HG03521 (cell line): Measurements from ENCODE around the gene CTDSPL.

ENCODE experiments used
- ATAC-seq: cut with Tn5 transposase; IDR thresholded peaks from one replicate; pipeline ENCODE4 v1.9.1; 2021; ENCODE audit warnings: mild to moderate bottlenecking, moderate library complexity; ENCODE audit not compliant: unreplicated experiment

Gene CTDSPL

DNA sequence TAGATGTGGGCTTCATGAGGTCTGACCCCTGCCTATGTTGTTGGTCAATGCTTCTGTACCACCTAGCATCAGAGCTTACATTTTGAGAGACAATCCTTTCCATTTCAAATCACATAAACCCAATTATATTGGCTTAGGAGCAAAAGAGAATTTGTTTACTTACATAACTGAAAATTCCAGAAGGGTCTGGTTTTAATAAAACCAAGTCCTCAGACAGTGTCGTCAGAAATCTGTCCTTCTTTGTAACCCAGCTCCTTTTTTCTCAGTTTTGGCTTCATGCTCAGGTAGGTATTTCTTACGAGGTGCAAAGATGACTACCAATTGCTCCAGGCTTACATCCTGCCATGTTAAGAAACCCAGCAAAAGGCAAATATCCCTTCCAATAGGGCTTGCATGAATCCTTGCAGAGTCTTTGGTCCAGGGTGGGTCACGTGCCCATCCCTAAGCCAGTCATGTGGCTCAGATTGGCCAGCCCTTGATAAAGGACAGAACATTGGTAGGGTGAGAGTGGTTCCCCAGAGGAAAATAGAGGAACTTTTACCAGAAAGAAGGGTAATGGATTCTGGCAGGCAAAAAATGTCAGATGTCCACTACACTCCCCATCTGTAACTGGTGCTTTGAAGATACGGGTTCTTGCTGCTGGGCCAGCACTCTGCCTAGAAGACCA is 78.7 kb downstream of the CTDSPL start:
- no peak for ATAC-seq

GRCh38 chr3:37941608-37942508 is 80.2 kb downstream of the CTDSPL start:
- ATAC-seq = no peak

DNA sequence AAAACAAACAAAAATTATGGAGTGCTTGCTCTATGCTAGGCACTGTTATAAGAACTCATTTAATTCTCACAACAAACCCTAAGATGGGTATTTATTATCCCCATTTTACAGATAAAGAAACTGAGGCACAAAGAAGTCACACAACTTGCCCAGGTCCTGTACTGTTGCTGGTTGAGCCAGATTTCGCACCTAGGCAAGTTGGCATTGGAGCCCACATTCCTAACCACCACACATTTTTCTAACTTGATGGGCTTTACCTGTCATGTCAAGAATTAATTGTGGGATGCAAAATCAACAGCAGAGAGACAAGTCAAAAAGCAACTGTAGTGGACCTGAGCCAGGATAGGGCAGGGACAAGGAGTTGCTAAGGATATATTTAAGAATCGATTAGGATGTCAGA is 81.0 kb downstream of the CTDSPL start:
- no peak for ATAC-seq

DNA sequence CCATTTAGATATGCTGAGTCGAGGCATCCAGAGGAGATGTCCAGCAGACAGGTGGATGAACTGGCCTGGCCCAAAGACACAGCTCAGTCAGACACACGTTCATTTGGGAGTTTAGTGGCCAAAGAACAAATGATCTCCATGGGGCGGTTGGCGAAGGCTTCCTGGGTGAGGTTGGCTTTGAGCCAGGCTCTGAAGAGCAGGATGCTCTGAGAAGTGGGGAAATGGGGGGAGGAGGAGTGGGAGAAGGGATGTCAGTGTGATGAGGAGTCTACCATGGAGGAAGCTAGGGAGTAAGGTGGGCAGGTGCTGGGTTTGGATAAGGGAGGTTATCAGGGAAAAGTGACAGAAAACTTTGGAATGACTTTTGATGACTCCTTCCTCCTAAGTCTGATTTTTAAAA is 81.4 kb downstream of the CTDSPL start:
- no peak for ATAC-seq

GRCh38 chr3:37943631-37944314 is 82.1 kb downstream of the CTDSPL start:
- ATAC-seq = no peak

GRCh38 chr3:37944391-37944842 is 82.7 kb downstream of the CTDSPL start:
- ATAC-seq = no peak

DNA sequence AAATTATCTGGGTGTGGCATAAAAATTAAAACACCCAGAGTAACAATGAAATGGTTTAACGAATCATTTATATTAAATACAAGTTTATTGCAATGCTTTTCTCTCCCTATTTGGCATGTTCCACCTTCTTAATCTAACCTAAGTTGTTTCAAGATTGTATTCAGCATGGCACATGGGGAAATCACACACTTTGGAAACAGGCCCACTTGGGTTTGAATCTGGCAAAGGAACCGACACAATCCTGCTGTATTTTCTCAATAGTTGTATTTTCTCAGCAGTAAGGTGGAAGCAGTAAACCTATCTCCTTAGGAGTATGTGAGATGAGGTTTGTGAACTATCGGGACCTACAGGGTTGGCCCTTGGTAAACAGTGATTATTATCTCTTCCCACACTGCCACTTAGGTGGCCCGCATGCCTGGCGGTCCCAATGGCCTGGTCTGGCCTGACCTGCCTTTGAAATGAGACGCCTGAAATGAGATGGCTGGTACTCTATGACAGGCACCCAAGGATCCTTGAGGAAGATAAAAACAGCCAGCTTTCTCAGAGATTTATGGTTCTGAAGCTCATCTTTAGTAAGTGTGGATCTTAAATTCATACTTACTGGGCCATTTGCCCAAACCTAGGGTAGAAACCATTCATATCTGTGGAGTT is 83.6 kb downstream of the CTDSPL start:
- no peak for ATAC-seq

DNA sequence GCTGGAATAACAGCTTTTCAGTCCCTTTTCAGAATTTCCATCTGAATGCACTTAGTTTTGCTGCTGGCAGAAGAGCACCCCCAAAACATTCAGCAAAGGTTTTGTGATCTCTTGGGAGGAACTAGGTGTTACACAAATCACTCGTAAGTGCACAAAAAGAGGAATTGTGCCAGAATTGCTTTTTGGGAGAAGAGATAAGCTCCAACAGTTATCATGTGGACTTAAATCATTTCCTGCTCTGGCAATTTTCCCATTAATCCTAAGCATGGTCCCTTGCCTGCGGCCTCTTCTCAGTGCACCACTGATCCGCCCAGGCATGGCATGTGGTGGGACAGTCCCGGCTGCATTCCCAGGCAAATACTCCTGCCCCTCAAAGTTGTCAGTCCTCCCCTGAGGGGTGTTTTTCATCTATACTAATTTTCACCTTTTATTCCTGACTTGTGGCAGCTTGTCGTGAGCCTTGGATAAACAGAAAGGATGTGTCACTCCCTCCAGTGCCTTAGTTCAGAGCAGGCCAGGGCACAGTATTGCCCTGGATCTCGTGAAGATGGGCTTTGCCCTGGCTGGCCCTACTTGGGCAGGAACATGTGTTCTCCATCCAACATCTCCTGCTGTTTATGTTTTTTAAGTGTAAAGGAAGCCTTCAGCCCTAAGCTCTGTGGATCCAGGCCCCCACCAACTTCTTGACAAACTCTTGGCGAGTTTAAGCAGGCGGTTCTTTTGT is 84.3 kb downstream of the CTDSPL start:
- ATAC-seq = no peak

- ATAC-seq = no peak
Measured at GRCh38 chr3:37946531-37946889, 84.8 kb downstream of the CTDSPL start.

- ATAC-seq = no peak
Measured at GRCh38 chr3:37949866-37950265, 88.2 kb downstream of the CTDSPL start.

- ATAC-seq = no peak
Measured at GRCh38 chr3:37952564-37952963, 90.9 kb downstream of the CTDSPL start.

GRCh38 chr3:37953226-37953625 is 91.5 kb downstream of the CTDSPL start:
- no peak for ATAC-seq

DNA sequence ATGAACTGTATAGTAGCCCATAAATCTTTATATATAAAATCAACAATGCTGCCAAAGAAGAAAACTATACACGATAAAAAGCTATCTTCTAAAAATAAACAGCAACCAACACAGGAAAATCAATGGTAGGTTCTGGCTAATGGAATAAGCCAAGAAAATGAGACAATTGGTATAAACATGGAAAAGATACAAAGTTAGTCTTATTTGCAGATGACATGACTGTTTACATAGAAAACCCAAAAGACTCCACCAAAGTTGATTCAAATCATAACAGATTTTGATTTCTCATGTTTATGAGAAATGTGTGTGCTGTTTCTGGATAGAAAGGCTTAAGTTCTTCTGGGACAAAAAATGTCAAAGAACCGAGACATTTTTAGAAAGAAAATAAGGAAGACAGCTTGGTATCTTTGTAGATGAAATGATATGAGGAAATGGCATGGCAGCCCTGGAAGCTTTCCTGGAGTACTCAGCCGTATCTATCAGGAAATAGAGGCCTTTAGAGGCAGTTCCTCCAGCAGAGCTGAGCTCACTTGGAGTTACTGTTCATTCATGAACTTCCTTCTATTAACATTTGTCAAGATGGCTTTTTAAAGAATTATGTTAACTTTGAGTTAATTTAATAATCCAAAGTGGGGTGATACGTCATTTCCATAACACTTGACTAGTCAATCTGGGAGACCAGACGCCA is 92.2 kb downstream of the CTDSPL start:
- ATAC-seq = no peak

DNA sequence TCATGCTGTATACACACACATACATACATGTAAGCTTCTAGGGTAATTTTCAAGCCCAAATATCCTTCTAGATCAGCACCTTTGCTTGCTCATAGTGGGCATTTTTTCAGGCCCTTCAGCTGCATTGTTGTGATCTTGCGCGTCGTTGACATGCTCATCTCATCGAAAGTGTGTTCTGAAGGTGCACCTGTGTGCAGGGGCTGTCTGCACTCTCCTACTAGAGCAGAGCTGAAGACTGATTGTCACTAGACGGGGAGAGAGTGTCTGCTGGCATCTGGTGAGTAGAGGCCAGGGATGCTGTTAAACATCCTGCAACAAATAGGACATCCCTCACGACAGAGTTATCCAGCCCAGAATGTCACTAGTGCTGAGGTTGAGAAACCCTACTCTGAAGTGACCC is 93.2 kb downstream of the CTDSPL start:
- ATAC-seq = no peak

DNA sequence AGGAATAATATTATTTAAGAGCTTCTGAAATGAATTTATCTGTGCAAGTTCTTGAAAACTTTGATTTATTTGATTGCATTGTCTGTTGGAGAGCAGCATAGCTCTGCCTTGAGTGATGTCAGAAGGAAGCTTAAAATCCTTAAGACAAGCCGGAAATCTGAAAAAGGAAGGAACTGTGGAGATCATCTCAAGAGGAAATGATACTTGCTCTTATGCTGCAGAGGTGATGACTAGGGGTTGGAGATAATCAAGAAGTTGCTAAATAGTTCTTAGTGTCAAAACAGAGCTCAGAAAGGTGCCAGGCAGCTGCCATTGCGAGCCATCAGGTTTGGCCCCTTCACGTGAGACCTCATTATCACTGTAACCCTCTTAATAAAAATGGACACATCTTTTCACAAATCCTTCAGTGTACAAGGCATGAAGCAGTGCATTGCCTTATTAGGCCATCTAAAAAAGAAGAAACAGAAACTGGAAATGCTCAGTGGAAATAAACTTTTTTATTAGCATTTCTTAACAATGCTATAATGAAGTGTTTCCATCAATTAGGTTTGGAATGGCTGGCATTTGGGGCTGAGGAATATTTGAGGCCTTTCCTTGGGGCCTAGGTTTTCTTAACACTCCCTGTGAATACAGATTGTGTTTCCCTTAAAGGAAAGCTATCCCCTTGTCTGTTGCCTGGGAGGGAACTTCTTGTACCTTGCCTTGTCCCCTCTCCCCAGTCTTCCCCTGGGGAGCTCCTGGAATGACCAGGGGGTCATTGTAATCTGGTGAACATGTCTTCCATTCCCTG is 94.4 kb downstream of the CTDSPL start:
- ATAC-seq = no peak

DNA sequence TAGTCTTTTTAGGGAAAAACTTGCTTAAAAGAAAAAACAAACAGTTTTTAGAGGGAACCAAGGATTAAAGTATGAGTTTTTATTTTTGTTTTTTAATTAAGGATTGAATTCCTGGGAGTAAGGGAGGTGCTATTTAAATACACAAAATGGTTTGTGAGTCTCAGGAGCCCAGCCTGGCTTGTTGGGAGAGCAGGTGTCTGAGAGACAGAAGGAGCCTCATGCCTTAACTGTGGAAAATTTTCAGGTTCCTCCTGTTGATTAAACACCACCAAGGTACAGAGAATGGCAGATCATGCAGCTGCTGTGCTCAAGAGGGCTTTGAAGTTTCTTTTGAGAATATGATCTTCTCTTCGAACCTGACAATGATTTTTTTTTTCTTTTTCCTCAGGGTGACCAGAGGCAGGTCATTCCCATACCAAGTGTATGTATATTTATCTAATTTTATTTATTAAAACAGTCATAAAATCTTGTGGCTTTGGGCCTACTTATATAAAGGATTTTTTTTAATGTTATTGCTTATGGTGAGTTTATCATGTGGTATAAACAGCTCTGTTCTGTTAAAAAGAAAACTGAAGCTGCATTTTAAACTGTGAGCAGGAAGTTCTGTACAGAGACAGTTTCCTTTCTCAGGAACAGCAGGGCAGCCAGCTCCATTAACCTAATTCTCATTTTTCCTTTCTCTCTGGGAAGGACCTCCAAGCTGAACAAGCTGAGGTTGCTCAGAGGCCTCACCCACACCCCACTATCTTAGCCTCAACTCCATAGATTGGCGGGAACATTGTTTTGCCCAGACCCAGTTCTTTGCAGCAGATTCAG is 95.3 kb downstream of the CTDSPL start:
- ATAC-seq = no peak

DNA sequence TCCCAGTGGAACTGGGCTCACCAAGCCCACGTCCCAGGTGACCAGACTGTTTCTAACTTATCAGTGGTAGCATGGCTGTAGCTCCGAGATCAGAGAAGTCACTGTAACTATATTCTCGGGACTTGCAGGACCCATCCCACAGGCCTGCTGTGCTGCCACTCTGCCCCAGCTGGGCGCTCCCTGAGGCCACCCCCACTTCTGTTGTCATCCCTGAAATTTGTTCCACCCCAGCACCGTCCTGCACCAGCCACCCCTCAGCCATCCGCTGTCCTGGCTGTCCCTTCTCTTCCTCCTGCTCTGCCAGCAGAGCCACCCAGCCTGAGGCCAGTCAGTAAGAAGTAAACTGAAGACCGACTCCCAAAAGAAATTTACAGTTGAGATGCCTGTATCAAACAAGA is 95.9 kb downstream of the CTDSPL start:
- no peak for ATAC-seq
